Adrenal gland (tissue), 5 donors: ENCODE measurements around the gene ARL8A.

Source experiments
- POLR2A ChIP-seq, 2 donors: fragments of 450-650 bp; IDR thresholded peaks; one replicate each; pipeline ENCODE4 v1.6.1; 2017; ENCODE audit warnings: antibody characterized with exemption in 2 of 2, mild to moderate bottlenecking in 2 of 2, moderate library complexity in 1 of 2
- TF ChIP-seq, protein P1 (sequence below), 6 experiments: fragments of 450-650 bp in 4 of 6; fragments of 200-600 bp in 2 of 6; sonication (generic) in 1 of 6; IDR thresholded peaks; 1 replicate in 5 of 6; 2 replicates in 1 of 6; pipeline versions ENCODE4 v1.5.1 to v1.8.0; 2016 to 2021; ENCODE audit warnings: antibody characterized with exemption in 6 of 6, mild to moderate bottlenecking in 2 of 6, moderate library complexity in 1 of 6
- donor health status: DM: no; HTN: no; CAD: no.

DNA sequence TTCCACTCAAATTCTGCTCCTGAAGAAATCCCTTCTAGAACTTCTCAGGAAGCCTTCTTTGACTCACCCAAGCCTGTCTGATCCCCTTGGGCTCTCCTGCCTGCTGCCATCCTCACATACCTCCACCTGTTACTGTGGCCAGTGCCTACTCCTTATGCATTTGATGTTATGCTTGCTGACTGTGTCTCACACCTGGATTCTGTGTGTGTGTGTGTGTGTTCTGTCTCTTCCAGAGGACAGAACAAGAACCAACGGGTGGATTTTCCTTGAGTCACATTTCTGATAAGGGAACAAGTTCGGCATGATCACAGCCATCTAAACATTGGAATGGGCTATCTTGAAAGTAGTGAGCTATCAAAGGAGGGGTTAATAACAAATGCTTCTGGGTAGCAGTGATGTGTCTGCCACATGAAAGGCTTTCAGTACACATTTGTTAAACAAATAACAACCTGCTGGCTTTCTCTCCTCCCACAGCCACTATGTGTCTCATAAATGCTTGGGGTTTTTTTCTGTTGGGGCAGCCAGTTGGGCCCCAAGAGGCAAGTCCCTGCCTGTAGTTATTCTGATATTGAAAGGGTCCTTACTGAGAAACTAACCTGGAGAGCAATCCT is 30.7 kb downstream of the ARL8A start:
- TF ChIP-seq, protein P1, sequence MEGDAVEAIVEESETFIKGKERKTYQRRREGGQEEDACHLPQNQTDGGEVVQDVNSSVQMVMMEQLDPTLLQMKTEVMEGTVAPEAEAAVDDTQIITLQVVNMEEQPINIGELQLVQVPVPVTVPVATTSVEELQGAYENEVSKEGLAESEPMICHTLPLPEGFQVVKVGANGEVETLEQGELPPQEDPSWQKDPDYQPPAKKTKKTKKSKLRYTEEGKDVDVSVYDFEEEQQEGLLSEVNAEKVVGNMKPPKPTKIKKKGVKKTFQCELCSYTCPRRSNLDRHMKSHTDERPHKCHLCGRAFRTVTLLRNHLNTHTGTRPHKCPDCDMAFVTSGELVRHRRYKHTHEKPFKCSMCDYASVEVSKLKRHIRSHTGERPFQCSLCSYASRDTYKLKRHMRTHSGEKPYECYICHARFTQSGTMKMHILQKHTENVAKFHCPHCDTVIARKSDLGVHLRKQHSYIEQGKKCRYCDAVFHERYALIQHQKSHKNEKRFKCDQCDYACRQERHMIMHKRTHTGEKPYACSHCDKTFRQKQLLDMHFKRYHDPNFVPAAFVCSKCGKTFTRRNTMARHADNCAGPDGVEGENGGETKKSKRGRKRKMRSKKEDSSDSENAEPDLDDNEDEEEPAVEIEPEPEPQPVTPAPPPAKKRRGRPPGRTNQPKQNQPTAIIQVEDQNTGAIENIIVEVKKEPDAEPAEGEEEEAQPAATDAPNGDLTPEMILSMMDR (IDR thresholded peaks at IDR 0.05), result no peak
- no peak for TF ChIP-seq POLR2A (IDR thresholded peaks at IDR 0.05)
